Cardiac fibroblast (primary cell): Measurements from ENCODE around the gene ISCU.

Experiments
- DNase-seq, 2 donors: peaks; one replicate each; pipeline versions ENCODE4 v3.0.0 to v3.0.0-alpha.2; 2010; ENCODE audit warnings: low read depth in 2 of 2
- H3K4me3 ChIP-seq, 2 donors: replicated peaks in 1 of 2; 1 replicate in 1 of 2; 2 replicates in 1 of 2; pipeline ENCODE4 v1.5.1; 2011; ENCODE audit warnings: low read depth in 2 of 2, low read length in 2 of 2, mild to moderate bottlenecking in 2 of 2, moderate library complexity in 1 of 2
- TF ChIP-seq, protein P1 (sequence below): IDR thresholded peaks from one replicate; pipeline ENCODE4 v1.5.1; 2011; ENCODE audit warnings: low read depth, mild to moderate bottlenecking, low read length, inconsistent platforms

The ISCU gene

DNA sequence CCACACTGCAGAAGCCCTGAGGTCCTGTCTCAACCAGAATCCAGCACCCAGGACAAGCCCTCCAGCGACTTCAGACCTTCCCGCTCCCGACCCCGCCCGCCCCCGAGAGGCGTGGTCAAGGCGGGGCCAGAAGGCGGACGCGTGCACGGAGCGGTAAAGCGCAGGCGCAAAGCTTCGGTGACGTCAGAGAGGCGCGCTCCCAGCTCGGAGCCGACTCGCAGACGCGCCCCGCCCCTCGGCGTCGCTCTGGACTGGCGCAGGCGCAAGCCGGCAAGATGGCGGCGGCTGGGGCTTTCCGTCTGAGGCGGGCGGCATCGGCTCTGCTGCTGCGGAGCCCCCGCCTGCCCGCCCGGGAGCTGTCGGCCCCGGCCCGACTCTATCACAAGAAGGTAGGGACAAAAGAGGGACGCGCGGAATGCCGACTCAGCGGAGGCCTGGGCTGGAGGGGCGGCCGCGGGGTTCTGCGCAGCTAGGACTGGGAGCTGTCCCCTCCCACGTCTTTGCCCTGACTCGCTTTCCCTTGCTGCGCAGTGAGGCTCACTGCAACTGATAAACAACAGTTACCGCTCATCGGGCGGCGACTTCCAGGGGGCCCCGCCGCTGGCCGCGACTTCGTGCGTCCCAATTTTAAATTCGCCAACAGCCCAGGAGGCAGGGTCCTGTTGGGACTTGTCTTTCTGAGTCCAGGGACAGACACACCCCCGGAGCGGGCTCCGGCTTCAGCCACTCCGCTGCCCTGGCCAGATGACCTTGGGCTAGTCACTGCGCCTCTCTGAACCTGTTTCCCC is at the start of gene ISCU:
Gene ISCU, plus strand, starts transcription at position 249 of the 788 bp plus-strand sequence. Its CDS starts 27 bp downstream, at position 276.
- peak within 1 kb of the TSS; percentile 98 for H3K4me3 ChIP-seq
- DNase-seq, result peak; percentile 98
- TF ChIP-seq, protein P1, sequence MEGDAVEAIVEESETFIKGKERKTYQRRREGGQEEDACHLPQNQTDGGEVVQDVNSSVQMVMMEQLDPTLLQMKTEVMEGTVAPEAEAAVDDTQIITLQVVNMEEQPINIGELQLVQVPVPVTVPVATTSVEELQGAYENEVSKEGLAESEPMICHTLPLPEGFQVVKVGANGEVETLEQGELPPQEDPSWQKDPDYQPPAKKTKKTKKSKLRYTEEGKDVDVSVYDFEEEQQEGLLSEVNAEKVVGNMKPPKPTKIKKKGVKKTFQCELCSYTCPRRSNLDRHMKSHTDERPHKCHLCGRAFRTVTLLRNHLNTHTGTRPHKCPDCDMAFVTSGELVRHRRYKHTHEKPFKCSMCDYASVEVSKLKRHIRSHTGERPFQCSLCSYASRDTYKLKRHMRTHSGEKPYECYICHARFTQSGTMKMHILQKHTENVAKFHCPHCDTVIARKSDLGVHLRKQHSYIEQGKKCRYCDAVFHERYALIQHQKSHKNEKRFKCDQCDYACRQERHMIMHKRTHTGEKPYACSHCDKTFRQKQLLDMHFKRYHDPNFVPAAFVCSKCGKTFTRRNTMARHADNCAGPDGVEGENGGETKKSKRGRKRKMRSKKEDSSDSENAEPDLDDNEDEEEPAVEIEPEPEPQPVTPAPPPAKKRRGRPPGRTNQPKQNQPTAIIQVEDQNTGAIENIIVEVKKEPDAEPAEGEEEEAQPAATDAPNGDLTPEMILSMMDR, result no peak

DNA sequence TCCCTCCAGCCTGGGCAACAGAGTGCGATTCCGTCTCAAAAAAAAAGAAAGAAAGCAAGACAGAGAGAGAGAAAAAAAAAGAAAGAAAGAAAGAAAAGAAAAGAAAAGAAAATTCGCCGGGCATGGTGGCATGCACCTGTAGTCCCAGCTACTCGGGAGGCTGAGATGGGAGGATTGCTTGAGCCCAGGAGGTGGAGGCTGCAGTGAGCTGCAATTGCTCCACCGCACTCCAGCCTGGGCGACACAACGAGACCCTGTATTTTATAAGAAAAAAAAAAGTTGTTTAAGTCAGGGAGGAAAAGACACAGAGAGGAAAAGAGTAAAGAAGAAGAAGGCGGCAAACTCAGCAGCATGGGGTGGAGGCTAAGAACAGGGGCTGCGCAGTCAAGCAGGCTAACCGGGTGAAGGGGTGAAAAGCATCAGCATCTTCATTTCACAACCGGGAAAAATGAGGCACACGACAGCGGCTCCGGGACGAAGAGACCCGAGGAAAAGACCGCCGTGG is 47.9 kb upstream of the ISCU start:
- no peak for DNase-seq
- TF ChIP-seq, protein P1, result no peak
- peak overlapping the region; percentile 27 to 39 for H3K4me3 ChIP-seq

DNA sequence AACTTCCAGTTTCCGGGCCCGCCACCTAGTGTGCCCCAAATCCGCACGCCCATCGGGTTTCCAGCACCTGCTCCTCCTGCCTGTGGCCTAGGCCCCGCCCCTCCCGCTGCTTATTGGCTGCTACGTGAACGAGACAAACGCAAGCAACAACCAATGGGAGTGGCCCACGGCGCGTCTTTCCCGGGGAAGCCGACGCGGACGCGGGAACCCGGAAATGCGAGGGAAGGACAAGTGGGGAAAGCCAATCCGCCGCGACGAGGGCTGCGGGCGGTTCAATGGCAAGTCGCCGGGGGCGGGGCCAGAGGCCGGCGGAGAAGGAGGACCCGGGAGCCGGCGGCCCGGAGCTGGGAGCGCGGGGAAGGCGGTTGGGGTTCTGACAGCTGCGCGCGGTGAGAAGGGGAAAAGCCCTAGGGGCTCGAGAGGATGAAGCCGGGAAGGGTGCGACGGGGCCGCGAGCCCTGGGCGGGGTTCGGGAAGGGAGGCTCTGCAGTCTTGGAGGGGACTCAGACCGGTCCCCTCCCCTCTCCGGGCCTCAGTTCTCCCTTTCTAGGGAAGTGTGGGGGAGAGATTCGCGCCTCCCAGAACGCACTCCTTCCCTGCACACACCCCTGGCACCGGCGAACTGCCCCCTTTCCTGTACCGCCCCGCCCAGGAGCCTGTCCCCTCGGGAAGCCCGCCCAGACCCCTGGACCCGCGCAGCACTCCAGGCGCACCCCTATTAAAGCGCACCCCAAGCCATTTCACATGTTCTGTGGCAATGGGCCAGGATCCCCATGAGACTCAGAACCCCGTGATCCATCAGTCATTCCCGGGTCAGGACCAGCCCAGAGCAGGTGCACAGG is 47.2 kb upstream of the ISCU start, which contains the start of gene FICD:
Gene FICD, plus strand, starts transcription at position 305 of the 842 bp plus-strand sequence. CDS start 1,696 bp downstream, outside the sequence.
- TF ChIP-seq, protein P1, result no peak
- DNase-seq, result peak; percentile 98
- H3K4me3 ChIP-seq, result peak within 1 kb of the TSS; percentile 89 to 97

DNA sequence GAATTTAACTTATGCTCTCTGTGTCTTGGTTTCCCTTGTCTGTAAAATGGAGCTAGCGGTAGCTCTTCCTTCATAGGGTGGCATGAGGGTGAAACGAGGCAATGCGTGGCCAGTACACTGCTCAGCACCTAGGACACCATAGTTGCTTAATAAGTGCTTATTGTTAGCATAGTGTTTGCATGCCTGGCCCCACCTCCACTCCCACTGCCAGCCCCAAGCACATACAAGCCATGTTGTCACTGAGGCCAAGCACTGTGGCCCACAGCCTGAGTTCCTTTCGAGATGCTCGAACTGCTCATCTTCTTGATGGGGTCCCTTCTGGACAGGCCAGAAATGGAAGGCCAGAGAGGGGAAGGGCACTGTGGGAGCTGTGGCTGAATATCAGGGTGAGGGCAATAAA is 46.5 kb upstream of the ISCU start:
- H3K4me3 ChIP-seq, result peak overlapping the region; percentile 89 to 97
- peak in 1 of 2 donors; percentile 11 for DNase-seq
- TF ChIP-seq, protein P1, result no peak

DNA sequence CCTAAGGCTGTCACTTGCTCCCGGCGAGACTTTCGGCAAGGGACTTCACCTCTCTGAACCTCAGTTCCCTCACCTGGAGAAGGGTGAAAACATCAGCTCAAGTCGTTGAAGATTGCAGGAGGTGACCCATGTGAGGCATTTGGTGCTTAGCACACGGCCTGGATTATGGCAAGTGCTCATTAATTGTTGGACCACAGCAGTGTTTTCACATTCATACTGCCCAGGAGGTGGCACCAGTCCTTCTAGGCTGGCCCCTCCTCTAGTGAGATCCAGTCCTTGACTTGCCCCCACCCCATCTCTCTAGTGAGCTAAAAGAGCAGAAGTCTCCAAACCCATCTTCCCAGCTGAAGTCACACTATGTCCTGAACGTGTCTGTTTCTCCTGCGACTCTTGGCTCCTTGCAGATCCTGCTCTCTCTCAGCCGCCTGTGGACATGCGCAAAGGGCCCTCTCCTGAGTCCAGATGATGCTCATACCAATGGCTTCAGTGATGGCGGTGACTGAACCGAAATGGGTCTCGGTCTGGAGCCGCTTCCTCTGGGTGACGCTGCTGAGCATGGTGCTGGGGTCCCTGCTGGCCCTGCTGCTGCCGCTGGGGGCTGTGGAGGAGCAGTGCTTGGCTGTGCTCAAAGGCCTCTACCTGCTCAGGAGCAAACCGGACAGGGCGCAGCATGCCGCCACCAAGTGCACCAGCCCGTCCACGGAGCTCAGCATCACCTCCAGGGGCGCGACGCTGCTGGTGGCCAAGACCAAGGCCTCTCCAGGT is 45.7 kb upstream of the ISCU start:
- no peak overlapping the region for H3K4me3 ChIP-seq

More for the DNA sequence above, 45.7 kb upstream of the ISCU start:
- DNase-seq, result peak in 1 of 2 donors; percentile 24
- TF ChIP-seq, protein P1, result no peak
